Measurements from ENCODE around the gene RRP1.

DNA sequence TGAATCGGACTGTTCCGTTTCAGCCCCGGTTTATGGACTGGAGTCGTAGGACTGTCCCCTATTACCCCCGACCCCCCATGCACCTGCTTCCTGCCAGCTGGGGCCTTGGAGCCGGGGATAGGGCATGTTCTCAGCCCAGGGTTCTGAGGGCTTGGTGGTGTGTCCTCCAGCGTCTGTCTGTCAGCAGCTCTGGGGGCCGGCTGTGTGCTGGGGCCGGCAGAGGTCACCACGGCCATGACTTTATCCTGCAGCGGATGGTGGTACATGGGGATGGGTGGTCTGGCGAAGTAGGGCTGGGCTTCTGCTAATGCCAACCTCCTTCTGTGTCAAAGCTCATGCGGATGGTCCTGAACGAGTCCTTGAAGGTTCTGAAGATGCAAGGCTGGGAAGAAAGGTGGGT lies 5.5 kb downstream of the RRP1 start:
- TF ChIP-seq, protein P1, sequence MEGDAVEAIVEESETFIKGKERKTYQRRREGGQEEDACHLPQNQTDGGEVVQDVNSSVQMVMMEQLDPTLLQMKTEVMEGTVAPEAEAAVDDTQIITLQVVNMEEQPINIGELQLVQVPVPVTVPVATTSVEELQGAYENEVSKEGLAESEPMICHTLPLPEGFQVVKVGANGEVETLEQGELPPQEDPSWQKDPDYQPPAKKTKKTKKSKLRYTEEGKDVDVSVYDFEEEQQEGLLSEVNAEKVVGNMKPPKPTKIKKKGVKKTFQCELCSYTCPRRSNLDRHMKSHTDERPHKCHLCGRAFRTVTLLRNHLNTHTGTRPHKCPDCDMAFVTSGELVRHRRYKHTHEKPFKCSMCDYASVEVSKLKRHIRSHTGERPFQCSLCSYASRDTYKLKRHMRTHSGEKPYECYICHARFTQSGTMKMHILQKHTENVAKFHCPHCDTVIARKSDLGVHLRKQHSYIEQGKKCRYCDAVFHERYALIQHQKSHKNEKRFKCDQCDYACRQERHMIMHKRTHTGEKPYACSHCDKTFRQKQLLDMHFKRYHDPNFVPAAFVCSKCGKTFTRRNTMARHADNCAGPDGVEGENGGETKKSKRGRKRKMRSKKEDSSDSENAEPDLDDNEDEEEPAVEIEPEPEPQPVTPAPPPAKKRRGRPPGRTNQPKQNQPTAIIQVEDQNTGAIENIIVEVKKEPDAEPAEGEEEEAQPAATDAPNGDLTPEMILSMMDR (IDR thresholded peaks at IDR 0.05): no peak
- no peak for TF ChIP-seq ZFX (IDR thresholded peaks at IDR 0.05; ENCODE audit: borderline replicate concordance)

Measured in 22Rv1 (cell line).